Measurements from ENCODE around the gene PCK1.

PCK1 gene

DNA sequence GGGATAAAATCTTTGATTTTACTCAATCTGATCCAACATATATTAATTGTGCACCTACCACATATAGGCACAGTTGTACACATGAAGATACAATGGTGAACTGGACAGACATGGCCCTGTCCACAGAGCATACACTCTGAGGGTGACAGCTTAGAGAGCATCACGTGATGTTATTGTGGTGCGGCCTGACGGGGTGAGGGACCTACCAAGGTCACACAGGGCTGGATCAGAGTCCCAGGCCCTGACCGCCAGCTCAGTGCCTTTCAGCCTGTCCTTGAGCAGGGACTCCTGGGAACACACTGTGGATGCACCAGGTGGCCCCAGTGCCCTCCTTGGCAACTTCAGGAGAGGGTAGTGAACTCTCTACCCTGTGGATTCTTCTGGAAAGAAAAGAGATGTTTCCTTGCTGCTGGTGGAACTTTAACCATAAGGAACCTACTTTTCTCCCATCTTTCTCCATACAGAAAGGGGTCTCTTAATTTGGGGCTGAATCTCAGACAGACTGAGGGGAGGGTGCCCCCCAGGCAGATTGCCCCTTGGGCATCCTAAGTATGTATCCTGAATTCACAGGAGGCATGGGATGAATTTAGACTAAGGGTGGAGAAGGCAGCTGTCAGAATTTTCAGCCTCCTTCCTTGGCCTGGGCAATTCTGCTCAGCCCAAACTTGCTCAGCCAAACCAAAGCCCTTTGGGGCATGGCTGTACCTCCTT, 26.5 kb downstream of the PCK1 start:
- no peak for DNase-seq
- H3K36me3 Mint-ChIP-seq (ENCODE audit: low read depth), result peaks cover 4% of the 10 kb centered on the region
- H3K4me3 Mint-ChIP-seq, result no peak overlapping the region
- peaks cover 10% of the 10 kb centered on the region for H3K27me3 Mint-ChIP-seq (ENCODE audit: low read depth, poor library complexity)
- peaks cover 12% of the 10 kb centered on the region for H3K9me3 Mint-ChIP-seq
- peaks cover 52% of the 10 kb centered on the region for H3K4me1 Mint-ChIP-seq
- no peak overlapping the region for H3K27ac Mint-ChIP-seq
- TF ChIP-seq, protein P1, sequence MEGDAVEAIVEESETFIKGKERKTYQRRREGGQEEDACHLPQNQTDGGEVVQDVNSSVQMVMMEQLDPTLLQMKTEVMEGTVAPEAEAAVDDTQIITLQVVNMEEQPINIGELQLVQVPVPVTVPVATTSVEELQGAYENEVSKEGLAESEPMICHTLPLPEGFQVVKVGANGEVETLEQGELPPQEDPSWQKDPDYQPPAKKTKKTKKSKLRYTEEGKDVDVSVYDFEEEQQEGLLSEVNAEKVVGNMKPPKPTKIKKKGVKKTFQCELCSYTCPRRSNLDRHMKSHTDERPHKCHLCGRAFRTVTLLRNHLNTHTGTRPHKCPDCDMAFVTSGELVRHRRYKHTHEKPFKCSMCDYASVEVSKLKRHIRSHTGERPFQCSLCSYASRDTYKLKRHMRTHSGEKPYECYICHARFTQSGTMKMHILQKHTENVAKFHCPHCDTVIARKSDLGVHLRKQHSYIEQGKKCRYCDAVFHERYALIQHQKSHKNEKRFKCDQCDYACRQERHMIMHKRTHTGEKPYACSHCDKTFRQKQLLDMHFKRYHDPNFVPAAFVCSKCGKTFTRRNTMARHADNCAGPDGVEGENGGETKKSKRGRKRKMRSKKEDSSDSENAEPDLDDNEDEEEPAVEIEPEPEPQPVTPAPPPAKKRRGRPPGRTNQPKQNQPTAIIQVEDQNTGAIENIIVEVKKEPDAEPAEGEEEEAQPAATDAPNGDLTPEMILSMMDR (IDR thresholded peaks at IDR 0.05), result no peak

DNA sequence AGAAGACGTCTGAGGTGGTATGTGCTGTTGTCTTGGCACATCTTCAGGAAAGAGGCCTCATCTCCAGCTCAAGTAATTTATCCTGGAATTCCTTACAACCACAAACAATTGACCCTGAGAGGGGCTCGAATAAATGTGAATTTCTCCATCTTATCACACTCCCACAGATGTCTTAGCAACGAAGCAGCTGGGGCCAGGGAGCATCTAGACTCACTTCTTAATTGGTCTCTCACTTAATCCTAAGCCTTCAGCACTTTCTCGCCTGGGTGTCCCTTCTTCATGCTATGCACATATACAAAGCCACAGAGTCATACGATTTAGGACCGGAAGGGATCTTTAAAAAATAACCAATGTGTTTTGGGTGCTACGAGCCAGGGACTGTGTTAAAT, 27.1 kb downstream of the PCK1 start:
- peaks cover 7% of the 10 kb centered on the region for H3K27me3 Mint-ChIP-seq (ENCODE audit: low read depth, poor library complexity)
- peaks cover 4% of the 10 kb centered on the region for H3K36me3 Mint-ChIP-seq (ENCODE audit: low read depth)
- no peak overlapping the region for H3K4me3 Mint-ChIP-seq
- peaks cover 46% of the 10 kb centered on the region for H3K4me1 Mint-ChIP-seq
- no peak for DNase-seq
- no peak overlapping the region for H3K27ac Mint-ChIP-seq
- peaks cover 12% of the 10 kb centered on the region for H3K9me3 Mint-ChIP-seq
- TF ChIP-seq, protein P1 (IDR thresholded peaks at IDR 0.05), result no peak

DNA sequence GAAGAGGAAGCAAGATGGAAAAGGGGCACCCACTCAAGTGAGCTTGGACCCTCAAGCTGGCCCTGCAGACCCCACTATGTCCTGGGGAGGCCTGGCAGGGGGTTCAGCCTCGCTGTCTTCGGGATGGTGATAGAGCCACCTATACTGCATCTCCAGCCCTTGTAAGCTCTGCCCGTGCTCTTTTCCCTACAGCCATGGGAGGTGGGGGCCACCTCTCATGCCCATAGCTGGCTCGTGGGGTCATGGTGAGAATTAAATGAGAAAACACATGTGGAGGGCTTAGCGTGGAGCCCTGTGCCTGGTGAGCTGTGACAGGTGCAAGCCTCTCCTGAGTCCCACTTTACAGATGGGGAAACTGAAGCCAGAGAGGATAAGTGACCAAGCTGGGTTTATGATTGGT, 27.7 kb downstream of the PCK1 start:
- Mint-ChIP-seq H3K36me3 (ENCODE audit: low read depth) (peaks cover 4% of the 10 kb centered on the region), H3K27ac (no peak overlapping the region), H3K4me1 (peaks cover 46% of the 10 kb centered on the region), H3K9me3 (peaks cover 12% of the 10 kb centered on the region), H3K4me3 (no peak overlapping the region), H3K27me3 (ENCODE audit: low read depth, poor library complexity) (peaks cover 5% of the 10 kb centered on the region)
- DNase-seq, result no peak
- TF ChIP-seq, protein P1 (IDR thresholded peaks at IDR 0.05), result no peak

DNA sequence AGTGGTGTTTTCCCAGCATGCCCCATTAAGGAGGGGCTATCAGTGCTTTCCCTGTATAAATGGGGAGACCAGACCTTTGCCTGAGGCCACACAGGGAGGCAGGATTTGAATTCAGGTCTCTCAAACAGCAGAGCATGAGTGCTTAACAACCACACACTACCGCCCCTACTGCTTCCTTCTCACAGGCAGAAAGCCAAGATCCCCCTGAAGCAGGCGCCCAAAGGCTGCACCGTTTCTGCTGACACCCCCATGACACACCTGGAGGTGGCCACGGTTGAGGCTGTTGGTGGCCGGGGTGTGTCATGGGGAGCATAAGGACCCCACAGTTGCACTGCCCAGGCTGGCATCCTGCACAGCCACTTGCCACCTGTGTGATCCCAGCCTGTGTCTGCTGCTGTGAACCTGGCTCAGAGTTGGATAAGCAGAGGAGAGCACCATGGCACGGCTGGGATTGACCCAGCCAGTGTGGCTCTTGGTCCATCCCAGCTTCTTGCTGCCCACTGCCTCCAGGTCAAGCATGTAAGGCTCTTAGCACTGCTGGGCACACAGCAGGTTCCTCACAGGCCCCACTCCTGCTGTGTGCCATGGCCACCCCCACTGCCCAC, 28.3 kb downstream of the PCK1 start:
- TF ChIP-seq, protein P1 (IDR thresholded peaks at IDR 0.05), result no peak
- DNase-seq, result no peak
- Mint-ChIP-seq H3K9me3 (peaks cover 12% of the 10 kb centered on the region), H3K27me3 (ENCODE audit: low read depth, poor library complexity) (peaks cover 5% of the 10 kb centered on the region), H3K4me3 (no peak overlapping the region), H3K27ac (no peak overlapping the region), H3K36me3 (ENCODE audit: low read depth) (peaks cover 4% of the 10 kb centered on the region), H3K4me1 (peaks cover 47% of the 10 kb centered on the region)

DNA sequence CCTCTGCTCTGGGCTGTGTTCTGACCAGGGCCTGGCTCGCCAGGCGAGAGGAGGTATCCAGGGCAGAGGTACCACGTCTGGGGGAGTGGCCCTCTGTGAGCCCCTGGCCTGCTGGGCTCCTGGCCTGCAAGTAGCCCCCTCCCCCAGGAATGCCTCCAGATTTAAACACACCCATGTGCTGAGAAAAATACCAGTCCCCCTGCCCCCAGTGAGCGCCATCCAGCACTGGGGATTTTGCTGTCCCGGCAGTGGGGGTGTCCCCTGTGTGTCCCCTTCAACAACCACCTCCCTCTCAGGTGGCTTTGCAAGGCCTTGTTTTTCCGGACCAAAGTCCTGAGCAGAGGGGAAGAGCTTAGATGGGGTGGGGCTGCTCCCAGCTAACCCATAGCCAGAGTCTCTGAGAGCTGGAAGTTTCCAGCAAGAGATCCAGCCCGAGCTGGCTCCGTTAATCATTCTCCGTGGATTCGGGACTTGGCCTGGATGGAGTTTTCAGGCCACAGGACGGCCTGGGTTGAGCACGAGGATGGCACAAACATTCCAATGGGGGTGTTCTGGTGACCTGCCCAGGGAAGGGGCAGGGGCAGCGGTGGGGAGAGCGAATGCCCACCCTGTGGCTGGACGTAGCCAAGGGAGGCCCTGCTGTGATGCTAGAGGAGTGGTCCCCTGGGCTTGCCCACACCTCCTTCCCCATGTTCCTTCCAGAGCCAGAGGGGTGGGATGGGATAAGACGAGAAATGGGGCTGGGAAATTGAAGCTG, 29.0 kb downstream of the PCK1 start:
- TF ChIP-seq, protein P1 (IDR thresholded peaks at IDR 0.05), result no peak
- Mint-ChIP-seq H3K27me3 (ENCODE audit: low read depth, poor library complexity) (peaks cover 5% of the 10 kb centered on the region), H3K4me1 (peaks cover 45% of the 10 kb centered on the region), H3K9me3 (peaks cover 12% of the 10 kb centered on the region), H3K4me3 (no peak overlapping the region), H3K27ac (no peak overlapping the region), H3K36me3 (ENCODE audit: low read depth) (peaks cover 4% of the 10 kb centered on the region)
- no peak for DNase-seq
